SHP77 treated with DMSO at 0.1 percent for 48 hours (cell line): ENCODE data around the gene GRIK4.

Source experiments
- DNase-seq: peaks from one replicate; lab custom pipeline; 2025; lab: John Stamatoyannopoulos, UW

Gene GRIK4

GRCh38 chr11:120956710-120957495, 445.4 kb downstream of the GRIK4 start:
- DNase-seq: no peak

DNA sequence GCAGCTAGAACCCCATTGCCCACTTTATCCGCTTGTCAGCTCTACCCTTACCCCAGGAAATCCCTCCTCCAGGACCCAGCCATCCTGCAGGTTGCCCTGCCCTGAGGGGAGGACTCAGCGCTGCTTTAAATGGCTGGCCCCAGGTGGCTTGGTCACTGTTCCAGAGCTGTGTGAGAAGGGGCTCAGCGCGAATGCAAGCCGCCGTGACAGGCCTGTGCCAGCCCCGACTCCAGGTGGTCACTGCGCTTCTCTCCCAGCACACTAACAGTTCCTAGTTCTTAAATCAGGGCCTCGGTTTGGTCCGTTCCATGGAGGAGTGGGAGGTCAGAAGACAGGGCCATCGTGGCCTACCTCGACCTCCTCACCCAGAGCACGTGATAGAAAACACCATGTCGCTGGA, 446.6 kb downstream of the GRIK4 start:
- DNase-seq: no peak

GRCh38 chr11:120959189-120959588, 447.6 kb downstream of the GRIK4 start:
- no peak for DNase-seq

GRCh38 chr11:120964857-120965256, 453.3 kb downstream of the GRIK4 start:
- no peak for DNase-seq

- no peak for DNase-seq
Observed at GRCh38 chr11:120966840-120967239, 455.3 kb downstream of the GRIK4 start.

- no peak for DNase-seq
Observed at GRCh38 chr11:120969993-120970392, 458.4 kb downstream of the GRIK4 start.

GRCh38 chr11:120971825-120972224, 460.3 kb downstream of the GRIK4 start:
- no peak for DNase-seq

DNA sequence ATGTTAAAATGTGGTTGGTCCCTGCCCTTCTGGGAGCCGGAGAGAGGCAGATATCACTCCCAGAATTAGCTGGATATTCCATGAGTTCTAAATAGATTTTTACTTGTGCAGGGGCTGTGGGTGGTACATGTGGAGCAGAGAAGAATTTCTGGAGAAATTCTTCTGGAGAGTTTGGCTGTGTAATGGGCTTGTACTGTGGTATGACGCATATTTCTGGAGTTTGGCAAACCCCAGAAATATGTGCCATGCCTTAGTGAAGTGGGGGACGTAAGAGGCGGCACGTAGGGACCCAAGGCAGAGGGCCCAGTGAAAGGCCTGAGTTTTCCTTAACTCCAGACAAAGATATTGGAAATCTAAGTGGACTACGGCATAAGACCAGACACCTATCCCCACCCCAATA, 461.1 kb downstream of the GRIK4 start:
- no peak for DNase-seq

- DNase-seq: no peak
Observed at GRCh38 chr11:120973501-120973900, 462.0 kb downstream of the GRIK4 start.

DNA sequence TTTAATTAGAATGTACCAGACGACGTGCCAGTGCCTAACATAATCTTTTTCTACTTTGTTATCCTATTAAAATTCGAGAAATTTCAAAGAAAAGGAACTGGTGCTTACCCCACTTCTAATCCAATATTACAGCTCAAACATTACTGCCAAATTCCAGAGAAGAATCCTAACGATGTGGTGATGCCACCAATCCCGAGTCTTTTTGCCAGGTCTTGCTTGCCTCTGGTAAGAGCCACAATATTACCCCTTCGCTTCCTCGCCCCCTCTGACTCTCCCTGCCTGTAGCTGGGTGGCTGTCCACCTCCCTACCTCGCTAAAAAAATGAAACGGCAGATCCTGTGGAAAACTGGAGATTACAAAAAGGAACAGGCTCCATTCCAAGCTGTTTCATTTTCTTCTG, 462.9 kb downstream of the GRIK4 start:
- no peak for DNase-seq

DNA sequence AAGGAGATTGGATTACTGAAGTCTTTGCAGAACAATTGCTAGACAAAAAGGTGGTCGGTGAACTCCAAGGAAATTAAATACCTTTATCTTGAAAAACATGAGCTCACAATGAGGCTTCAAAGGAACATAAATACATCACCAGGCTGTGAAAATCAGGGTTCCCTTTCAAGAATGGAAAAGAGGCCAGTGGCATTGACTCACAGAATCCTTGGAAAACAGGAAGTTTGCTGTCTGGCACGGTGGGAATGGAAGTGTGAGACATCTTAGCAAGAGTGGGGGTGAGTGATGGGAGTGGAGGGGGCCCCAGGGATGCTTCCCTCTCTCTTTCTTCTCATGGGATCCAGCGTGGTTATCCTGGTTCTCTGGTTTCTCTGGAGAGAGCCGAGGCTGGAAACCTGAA, 463.4 kb downstream of the GRIK4 start:
- DNase-seq: no peak

DNA sequence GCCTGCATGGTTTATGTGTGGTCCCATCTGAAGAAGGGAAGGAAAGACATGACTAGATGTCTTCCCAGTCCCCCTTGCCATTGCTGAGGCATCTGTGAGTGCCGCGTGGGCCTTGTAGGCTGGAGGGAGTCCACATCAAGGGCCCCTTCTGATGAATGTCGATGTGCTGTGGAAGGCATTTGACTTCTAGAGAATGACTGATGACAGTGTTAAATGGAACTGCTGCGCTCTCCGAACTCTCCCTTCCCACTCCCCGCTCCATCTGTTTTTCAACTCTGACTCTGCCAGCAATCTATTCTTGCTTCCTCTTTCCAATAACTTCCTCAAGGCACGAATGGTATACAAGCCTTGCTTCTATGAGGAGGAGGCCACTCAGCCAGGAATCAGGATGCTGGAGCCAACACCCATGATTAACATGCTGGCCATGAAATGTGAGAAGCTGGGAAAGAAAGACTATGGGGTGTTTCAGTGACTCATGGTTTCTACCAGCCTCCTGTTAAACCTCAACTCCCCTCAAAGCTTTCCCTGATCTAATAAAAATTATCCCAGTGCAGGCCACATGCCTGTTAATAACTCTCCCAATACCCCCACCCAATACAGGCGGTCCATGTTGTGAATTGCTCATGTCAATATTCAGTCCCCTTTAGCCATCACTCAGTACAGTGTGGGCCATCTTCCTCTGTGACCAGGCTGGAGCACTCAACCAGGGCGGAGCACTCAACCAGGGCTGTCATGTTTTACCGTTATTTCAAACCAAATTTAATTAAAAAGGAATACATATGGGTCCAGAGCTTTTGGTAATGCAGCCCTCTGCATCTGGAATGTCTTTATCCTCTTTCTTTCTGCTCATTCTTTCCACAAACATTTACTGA, 466.0 kb downstream of the GRIK4 start:
- DNase-seq: no peak

GRCh38 chr11:120978701-120979100, 467.2 kb downstream of the GRIK4 start:
- DNase-seq: no peak

DNA sequence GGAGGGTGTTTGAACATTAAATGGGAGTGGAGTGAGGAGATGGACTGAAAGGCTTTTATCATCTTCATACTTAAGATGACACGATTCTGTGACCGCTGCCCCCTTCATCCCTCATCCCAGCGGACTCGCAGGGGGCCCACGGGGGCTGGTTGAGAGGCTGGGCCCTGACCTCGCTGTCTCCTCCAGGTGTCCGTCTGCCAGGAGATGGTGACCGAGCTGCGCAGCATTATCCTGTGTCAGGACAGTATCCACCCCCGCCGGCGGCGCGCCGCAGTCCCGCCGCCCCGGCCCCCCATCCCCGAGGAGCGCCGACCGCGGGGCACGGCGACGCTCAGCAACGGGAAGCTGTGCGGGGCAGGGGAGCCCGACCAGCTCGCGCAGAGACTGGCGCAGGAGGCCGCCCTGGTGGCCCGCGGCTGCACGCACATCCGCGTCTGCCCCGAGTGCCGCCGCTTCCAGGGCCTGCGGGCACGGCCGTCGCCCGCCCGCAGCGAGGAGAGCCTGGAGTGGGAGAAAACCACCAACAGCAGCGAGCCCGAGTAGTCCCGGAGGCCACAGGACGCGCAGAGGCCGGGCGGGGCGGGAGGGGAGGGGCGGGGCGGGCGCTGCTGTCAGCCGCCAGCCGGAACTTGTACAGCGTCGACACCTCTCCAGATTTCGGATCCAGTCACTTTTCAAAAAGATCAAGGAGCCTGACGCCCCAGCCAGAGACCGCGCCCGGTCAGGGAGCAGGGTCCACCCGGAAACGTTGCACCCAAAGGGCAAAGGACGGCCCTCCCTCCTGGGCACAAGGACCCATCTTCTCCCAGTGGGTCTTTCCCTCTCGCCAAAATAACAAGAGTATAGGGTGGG, 474.4 kb downstream of the GRIK4 start:
- no peak for DNase-seq

- no peak for DNase-seq
Observed at GRCh38 chr11:120988603-120989002, 477.1 kb downstream of the GRIK4 start.

GRCh38 chr11:120991830-120992686, 480.5 kb downstream of the GRIK4 start:
- no peak for DNase-seq

GRCh38 chr11:120994091-120994859, 482.7 kb downstream of the GRIK4 start:
- no peak for DNase-seq

- DNase-seq: no peak
Observed at GRCh38 chr11:120995184-120995583, 483.6 kb downstream of the GRIK4 start.

GRCh38 chr11:120996973-120997372, 485.4 kb downstream of the GRIK4 start:
- DNase-seq: no peak

DNA sequence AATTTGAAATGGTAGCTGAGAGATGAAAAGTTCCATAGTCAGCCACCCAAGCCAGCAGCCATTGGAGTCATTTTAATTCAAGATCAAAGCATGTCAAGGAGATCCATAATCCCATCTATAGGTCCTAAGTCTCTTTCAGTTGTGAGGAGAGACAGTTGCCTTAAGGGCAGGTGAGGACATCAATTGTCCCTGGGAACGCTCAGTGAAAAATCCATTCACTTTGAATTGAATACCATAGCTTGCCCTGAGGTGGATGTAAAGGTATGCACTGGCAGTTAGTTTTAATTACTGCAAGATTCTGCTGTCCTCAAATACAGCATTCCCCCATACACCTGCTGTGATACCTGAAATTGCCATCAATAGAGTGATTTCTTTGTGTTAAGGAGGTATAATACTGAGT, 487.0 kb downstream of the GRIK4 start:
- no peak for DNase-seq
